ENCODE measurements around the gene GBF1. TPM values are rescaled to one million over a fixed set of nuclear protein-coding genes. Genes with fewer than 3 reads are reported as not detected.

Gene GBF1
- 14.7 and 24.4 TPM in 2 replicates for total RNA-seq (ENCODE audit: low replicate concordance)

DNA sequence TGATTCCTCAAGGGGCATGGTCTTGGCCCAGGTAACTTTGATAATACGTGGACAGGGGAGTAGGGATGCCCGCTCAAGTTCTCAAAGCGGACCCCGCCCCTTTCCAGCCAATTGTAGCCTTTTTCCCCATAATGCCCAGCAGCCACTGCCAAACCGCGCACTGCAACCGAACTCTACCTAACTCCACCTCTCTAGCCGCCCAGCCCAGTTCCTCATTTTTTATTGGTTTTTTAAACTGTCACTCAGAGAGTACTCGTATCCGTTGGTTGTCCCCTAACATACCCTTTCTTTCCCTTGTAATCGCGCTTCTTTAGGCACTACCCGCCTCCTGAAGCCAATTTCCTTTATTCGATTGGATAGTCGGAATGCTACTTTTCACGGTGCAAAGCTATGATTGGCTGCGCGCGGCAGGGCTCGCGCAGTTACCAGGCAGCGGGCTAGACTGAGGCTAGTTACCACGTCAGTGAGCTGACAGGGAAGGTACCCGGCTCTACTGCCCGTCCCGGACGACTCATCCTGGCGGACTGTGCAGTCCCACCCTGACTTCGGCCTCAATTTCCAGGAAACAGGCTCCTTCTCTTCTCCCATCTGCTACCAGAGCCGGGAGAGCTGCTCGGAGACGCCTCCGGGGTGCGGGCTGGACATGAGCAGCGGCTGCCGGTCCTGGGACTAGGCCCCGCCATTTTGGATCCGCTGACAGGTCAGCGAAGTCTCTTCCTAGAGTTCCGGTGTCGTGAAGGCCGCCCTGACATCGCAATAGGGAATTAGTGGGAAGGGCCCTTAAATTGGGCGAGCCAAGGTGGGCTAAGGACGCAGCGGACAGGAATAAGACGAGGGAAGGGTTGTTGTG, at the start of gene GBF1:
Gene GBF1 (plus strand): TSS at position 451 of the 850 bp plus-strand sequence. CDS start 13,407 bp downstream, outside the sequence.

GRCh38 chr10:102225646-102226541, 19.4 kb upstream of the GBF1 start, which contains the start of gene ELOVL3:
ELOVL3 (plus strand) TSS chr10:102226299; CDS start chr10:102226549, 250 bp downstream.

GRCh38 chr10:102241444-102242117, 3.8 kb upstream of the GBF1 start, which contains the start of gene PITX3:
PITX3 (minus strand) TSS chr10:102241512; CDS start chr10:102232080, 9,432 bp downstream.

DNA sequence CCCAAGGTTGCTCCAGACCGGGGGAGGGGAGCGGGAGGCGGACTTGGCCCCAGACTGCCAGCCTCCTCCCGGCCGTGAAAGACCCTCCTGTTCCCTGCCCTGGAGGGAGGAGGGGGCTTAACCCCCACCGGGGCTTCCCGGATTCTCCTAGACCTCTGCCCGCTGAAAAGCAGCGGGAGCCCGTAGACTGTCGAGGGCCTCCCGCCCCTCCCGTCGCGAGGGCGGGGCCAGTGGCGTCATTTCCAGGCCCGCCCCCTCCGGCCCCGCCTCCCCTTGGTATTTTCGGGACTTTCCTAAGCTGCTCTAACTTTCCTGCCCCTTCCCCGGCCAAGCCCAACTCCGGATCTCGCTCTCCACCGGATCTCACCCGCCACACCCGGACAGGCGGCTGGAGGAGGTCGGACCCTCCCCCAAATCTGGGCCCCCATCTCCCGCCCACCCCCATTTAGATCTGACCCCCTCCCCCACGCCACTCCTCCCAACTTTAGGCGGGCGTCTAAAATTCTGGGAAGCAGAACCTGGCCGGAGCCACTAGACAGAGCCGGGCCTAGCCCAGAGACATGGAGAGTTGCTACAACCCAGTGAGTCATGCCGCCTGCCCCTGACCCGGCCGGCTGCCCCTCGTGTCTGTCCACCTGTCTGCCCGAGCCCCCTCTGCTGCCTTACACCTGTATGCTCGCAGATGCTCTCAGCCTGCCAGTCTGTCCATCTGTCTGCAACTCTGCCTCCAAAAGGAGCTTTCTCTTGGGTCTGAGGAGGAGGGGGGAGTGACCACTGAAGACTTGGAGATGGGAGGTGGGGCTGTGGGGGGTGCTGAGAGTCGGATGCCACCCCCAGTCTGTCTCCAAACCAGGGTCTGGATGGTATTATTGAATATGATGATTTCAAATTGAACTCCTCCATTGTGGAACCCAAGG, 150.3 kb downstream of the GBF1 start, which contains the start of gene NFKB2:
Gene NFKB2 (plus strand): TSS at position 306 of the 917 bp plus-strand sequence. CDS start 255 bp downstream, at position 561.

DNA sequence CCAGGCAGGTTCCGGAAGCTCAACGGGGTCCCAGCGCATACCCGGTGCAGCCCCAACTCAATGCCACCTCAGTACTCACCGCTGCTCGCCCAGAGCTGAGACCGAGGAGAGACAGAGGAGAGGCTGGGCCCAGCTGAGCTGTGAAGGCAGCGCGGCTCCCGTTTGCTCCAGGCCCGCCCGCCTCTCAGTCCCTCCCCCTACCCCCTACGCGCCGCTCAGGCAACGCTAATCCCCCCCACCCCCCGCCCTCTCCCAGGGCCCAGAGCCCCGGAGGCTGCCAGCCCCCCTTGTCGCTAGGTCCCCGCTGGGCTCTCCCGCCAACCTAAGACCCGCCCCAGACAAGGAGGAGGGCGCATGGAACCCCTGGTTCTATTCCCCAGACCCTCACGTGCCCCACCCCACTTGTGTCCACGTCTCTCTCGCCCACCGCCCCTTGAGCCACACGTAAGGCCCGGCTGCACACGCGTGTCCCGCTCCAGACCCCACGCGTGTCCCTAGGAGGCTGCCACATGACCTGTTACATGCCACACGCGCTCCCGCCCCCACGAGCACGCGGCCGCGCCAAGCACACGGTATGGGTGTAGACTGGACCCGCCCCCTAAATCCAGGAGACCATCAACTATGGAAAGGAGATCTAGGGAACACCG, 173.4 kb downstream of the GBF1 start, which contains the start of gene PSD:
Gene PSD (minus strand): TSS at position 164 of the 647 bp plus-strand sequence. CDS start 1,747 bp downstream, outside the sequence.

GRCh38 chr10:102420714-102421506, 175.6 kb downstream of the GBF1 start, which contains the start of gene FBXL15:
FBXL15 (plus strand) TSS chr10:102420836; CDS start chr10:102421130, 294 bp downstream.

Other genes starting within 250 kb of the GBF1 start
- 6.4 and 7.3 TPM in 2 replicates for gene ARMH3, start 189.4 kb upstream of the GBF1 start, total RNA-seq (ENCODE audit: low replicate concordance)
- 13.2 and 25.9 TPM in 2 replicates for gene HPS6, start 180.2 kb upstream of the GBF1 start, total RNA-seq (ENCODE audit: low replicate concordance)
- 40.7 and 61.7 TPM in 2 replicates for gene LDB1, start 125.2 kb upstream of the GBF1 start, total RNA-seq (ENCODE audit: low replicate concordance)
- gene PPRC1, start 112.5 kb upstream of the GBF1 start, total RNA-seq (ENCODE audit: low replicate concordance): 6.9 and 9.8 TPM in 2 replicates
- gene NOLC1, start 93.1 kb upstream of the GBF1 start, total RNA-seq (ENCODE audit: low replicate concordance): 15.9 and 33.7 TPM in 2 replicates
- gene ELOVL3, start 19.2 kb upstream of the GBF1 start, total RNA-seq (ENCODE audit: low replicate concordance): 0.15 and 1.5 TPM in 2 replicates
- gene PITX3, start 4.0 kb upstream of the GBF1 start, total RNA-seq (ENCODE audit: low replicate concordance): 0.38 TPM in 1 of 2 replicates, not detected in the other
- gene NFKB2, start 150.2 kb downstream of the GBF1 start, total RNA-seq (ENCODE audit: low replicate concordance): 11.8 and 17.1 TPM in 2 replicates
- 0.45 and 4.8 TPM in 2 replicates for gene PSD, start 173.3 kb downstream of the GBF1 start, total RNA-seq (ENCODE audit: low replicate concordance)
- gene FBXL15, start 175.3 kb downstream of the GBF1 start, total RNA-seq (ENCODE audit: low replicate concordance): 4.1 and 9.0 TPM in 2 replicates
- gene CUEDC2, start 187.0 kb downstream of the GBF1 start, total RNA-seq (ENCODE audit: low replicate concordance): 24.8 and 50.2 TPM in 2 replicates
- not detected in 2 replicates for gene C10orf95, start 206.0 kb downstream of the GBF1 start, total RNA-seq (ENCODE audit: low replicate concordance)

All from smooth muscle cell of the coronary artery (primary cell).